ENCODE results near the gene KCNJ18.
"Not testable (repeated sequence)": the region's sequence is repeated elsewhere in the genome, so short reads cannot be mapped to it uniquely, and the experiment has no call there.

KCNJ18 gene

GRCh38 chr17:21686165-21687015 is 5.9 kb upstream of the KCNJ18 start:
- Histone ChIP-seq H3K9me3 (ENCODE audit: control insufficient read depth in 5 of 5, low read length in 5 of 5) (peaks cover 0 to 4% (median 0%) of the 10 kb centered on the region in 5 donors), H3K4me1 (ENCODE audit: control insufficient read depth in 5 of 5, insufficient read depth in 5 of 5, low read length in 5 of 5) (no peaks in the 10 kb centered on the region), H3K4me3 (ENCODE audit: low read depth in 1 of 5, low read length in 5 of 5) (no peak overlapping the region), H3K27ac (ENCODE audit: low read depth, low read length) (no peak overlapping the region), H3K9ac (ENCODE audit: low read length in 5 of 5) (no peak overlapping the region), H3K27me3 (ENCODE audit: control insufficient read depth in 5 of 5, insufficient read depth in 4 of 5, low read length in 5 of 5) (peaks cover 0 to 2% (median 0%) of the 10 kb centered on the region in 5 donors), H3K36me3 (ENCODE audit: control insufficient read depth in 5 of 5, insufficient read depth in 5 of 5, low read length in 5 of 5) (no peaks in the 10 kb centered on the region)

GRCh38 chr17:21687136-21687953 is 5.0 kb upstream of the KCNJ18 start:
- H3K9me3 ChIP-seq (ENCODE audit: control insufficient read depth in 5 of 5, low read length in 5 of 5), result peaks cover 0 to 4% (median 0%) of the 10 kb centered on the region in 5 donors
- H3K4me1 ChIP-seq (ENCODE audit: control insufficient read depth in 5 of 5, insufficient read depth in 5 of 5, low read length in 5 of 5), result no peaks in the 10 kb centered on the region
- H3K36me3 ChIP-seq (ENCODE audit: control insufficient read depth in 5 of 5, insufficient read depth in 5 of 5, low read length in 5 of 5), result no peaks in the 10 kb centered on the region
- no peak overlapping the region for H3K4me3 ChIP-seq (ENCODE audit: low read depth in 1 of 5, low read length in 5 of 5)
- H3K9ac ChIP-seq (ENCODE audit: low read length in 5 of 5), result no peak overlapping the region
- no peak overlapping the region for H3K27ac ChIP-seq (ENCODE audit: low read depth, low read length)
- H3K27me3 ChIP-seq (ENCODE audit: control insufficient read depth in 5 of 5, insufficient read depth in 4 of 5, low read length in 5 of 5), result peaks cover 0 to 2% (median 0%) of the 10 kb centered on the region in 5 donors

GRCh38 chr17:21688293-21688949 is 3.9 kb upstream of the KCNJ18 start:
- peaks cover 0 to 2% (median 0%) of the 10 kb centered on the region in 5 donors for H3K27me3 ChIP-seq (ENCODE audit: control insufficient read depth in 5 of 5, insufficient read depth in 4 of 5, low read length in 5 of 5)
- no peak overlapping the region for H3K27ac ChIP-seq (ENCODE audit: low read depth, low read length)
- H3K9ac ChIP-seq (ENCODE audit: low read length in 5 of 5), result no peak overlapping the region
- peaks cover 0 to 4% (median 0%) of the 10 kb centered on the region in 5 donors for H3K9me3 ChIP-seq (ENCODE audit: control insufficient read depth in 5 of 5, low read length in 5 of 5)
- no peaks in the 10 kb centered on the region for H3K4me1 ChIP-seq (ENCODE audit: control insufficient read depth in 5 of 5, insufficient read depth in 5 of 5, low read length in 5 of 5)
- H3K36me3 ChIP-seq (ENCODE audit: control insufficient read depth in 5 of 5, insufficient read depth in 5 of 5, low read length in 5 of 5), result no peaks in the 10 kb centered on the region
- H3K4me3 ChIP-seq (ENCODE audit: low read depth in 1 of 5, low read length in 5 of 5), result no peak overlapping the region

- Histone ChIP-seq H3K27me3 (ENCODE audit: control insufficient read depth in 5 of 5, insufficient read depth in 4 of 5, low read length in 5 of 5) (peaks cover 0 to 2% (median 0%) of the 10 kb centered on the region in 5 donors), H3K27ac (ENCODE audit: low read depth, low read length) (no peak overlapping the region), H3K9me3 (ENCODE audit: control insufficient read depth in 5 of 5, low read length in 5 of 5) (peaks cover 0 to 4% (median 0%) of the 10 kb centered on the region in 5 donors), H3K4me1 (ENCODE audit: control insufficient read depth in 5 of 5, insufficient read depth in 5 of 5, low read length in 5 of 5) (no peaks in the 10 kb centered on the region), H3K4me3 (ENCODE audit: low read depth in 1 of 5, low read length in 5 of 5) (no peak overlapping the region), H3K36me3 (ENCODE audit: control insufficient read depth in 5 of 5, insufficient read depth in 5 of 5, low read length in 5 of 5) (no peaks in the 10 kb centered on the region), H3K9ac (ENCODE audit: low read length in 5 of 5) (no peak overlapping the region)
Measured at GRCh38 chr17:21689604-21690003, 2.7 kb upstream of the KCNJ18 start.

- not testable (repeated sequence) for H3K4me3 ChIP-seq (ENCODE audit: low read depth in 1 of 5, low read length in 5 of 5); H3K9me3 ChIP-seq (ENCODE audit: control insufficient read depth in 5 of 5, low read length in 5 of 5)
Measured at GRCh38 chr17:21690811-21691210, 1.5 kb upstream of the KCNJ18 start.

GRCh38 chr17:21691481-21691880 is 842 bp upstream of the KCNJ18 start:
- H3K27ac ChIP-seq (ENCODE audit: low read depth, low read length); H3K4me3 ChIP-seq (ENCODE audit: low read depth in 1 of 5, low read length in 5 of 5); H3K4me1 ChIP-seq (ENCODE audit: control insufficient read depth in 5 of 5, insufficient read depth in 5 of 5, low read length in 5 of 5); H3K9ac ChIP-seq (ENCODE audit: low read length in 5 of 5); H3K27me3 ChIP-seq (ENCODE audit: control insufficient read depth in 5 of 5, insufficient read depth in 4 of 5, low read length in 5 of 5); H3K36me3 ChIP-seq (ENCODE audit: control insufficient read depth in 5 of 5, insufficient read depth in 5 of 5, low read length in 5 of 5); H3K9me3 ChIP-seq (ENCODE audit: control insufficient read depth in 5 of 5, low read length in 5 of 5): not testable (repeated sequence)

More at GRCh38 chr17:21690811-21691210, 1.5 kb upstream of the KCNJ18 start:
- H3K36me3 ChIP-seq (ENCODE audit: control insufficient read depth in 5 of 5, insufficient read depth in 5 of 5, low read length in 5 of 5); H3K27me3 ChIP-seq (ENCODE audit: control insufficient read depth in 5 of 5, insufficient read depth in 4 of 5, low read length in 5 of 5); H3K4me1 ChIP-seq (ENCODE audit: control insufficient read depth in 5 of 5, insufficient read depth in 5 of 5, low read length in 5 of 5); H3K27ac ChIP-seq (ENCODE audit: low read depth, low read length); H3K9ac ChIP-seq (ENCODE audit: low read length in 5 of 5): not testable (repeated sequence)

GRCh38 chr17:21692704-21693065 is 362 bp downstream of the KCNJ18 start:
- not testable (repeated sequence) for H3K27ac ChIP-seq (ENCODE audit: low read depth, low read length); H3K9me3 ChIP-seq (ENCODE audit: control insufficient read depth in 5 of 5, low read length in 5 of 5)

GRCh38 chr17:21693391-21693796 is 1.1 kb downstream of the KCNJ18 start:
- not testable (repeated sequence) for H3K9me3 ChIP-seq (ENCODE audit: control insufficient read depth in 5 of 5, low read length in 5 of 5); H3K4me1 ChIP-seq (ENCODE audit: control insufficient read depth in 5 of 5, insufficient read depth in 5 of 5, low read length in 5 of 5); H3K9ac ChIP-seq (ENCODE audit: low read length in 5 of 5); H3K27ac ChIP-seq (ENCODE audit: low read depth, low read length); H3K27me3 ChIP-seq (ENCODE audit: control insufficient read depth in 5 of 5, insufficient read depth in 4 of 5, low read length in 5 of 5); H3K4me3 ChIP-seq (ENCODE audit: low read depth in 1 of 5, low read length in 5 of 5); H3K36me3 ChIP-seq (ENCODE audit: control insufficient read depth in 5 of 5, insufficient read depth in 5 of 5, low read length in 5 of 5)

More at GRCh38 chr17:21692704-21693065, 362 bp downstream of the KCNJ18 start:
- H3K4me3 ChIP-seq (ENCODE audit: low read depth in 1 of 5, low read length in 5 of 5); H3K4me1 ChIP-seq (ENCODE audit: control insufficient read depth in 5 of 5, insufficient read depth in 5 of 5, low read length in 5 of 5); H3K36me3 ChIP-seq (ENCODE audit: control insufficient read depth in 5 of 5, insufficient read depth in 5 of 5, low read length in 5 of 5); H3K9ac ChIP-seq (ENCODE audit: low read length in 5 of 5); H3K27me3 ChIP-seq (ENCODE audit: control insufficient read depth in 5 of 5, insufficient read depth in 4 of 5, low read length in 5 of 5): not testable (repeated sequence)

- not testable (repeated sequence) for H3K36me3 ChIP-seq (ENCODE audit: control insufficient read depth in 5 of 5, insufficient read depth in 5 of 5, low read length in 5 of 5); H3K9me3 ChIP-seq (ENCODE audit: control insufficient read depth in 5 of 5, low read length in 5 of 5); H3K27me3 ChIP-seq (ENCODE audit: control insufficient read depth in 5 of 5, insufficient read depth in 4 of 5, low read length in 5 of 5); H3K9ac ChIP-seq (ENCODE audit: low read length in 5 of 5); H3K4me1 ChIP-seq (ENCODE audit: control insufficient read depth in 5 of 5, insufficient read depth in 5 of 5, low read length in 5 of 5); H3K4me3 ChIP-seq (ENCODE audit: low read depth in 1 of 5, low read length in 5 of 5); H3K27ac ChIP-seq (ENCODE audit: low read depth, low read length)
Measured at GRCh38 chr17:21693937-21694336, 1.6 kb downstream of the KCNJ18 start.

- not testable (repeated sequence) for H3K9ac ChIP-seq (ENCODE audit: low read length in 5 of 5); H3K27ac ChIP-seq (ENCODE audit: low read depth, low read length); H3K9me3 ChIP-seq (ENCODE audit: control insufficient read depth in 5 of 5, low read length in 5 of 5); H3K27me3 ChIP-seq (ENCODE audit: control insufficient read depth in 5 of 5, insufficient read depth in 4 of 5, low read length in 5 of 5); H3K4me1 ChIP-seq (ENCODE audit: control insufficient read depth in 5 of 5, insufficient read depth in 5 of 5, low read length in 5 of 5); H3K4me3 ChIP-seq (ENCODE audit: low read depth in 1 of 5, low read length in 5 of 5); H3K36me3 ChIP-seq (ENCODE audit: control insufficient read depth in 5 of 5, insufficient read depth in 5 of 5, low read length in 5 of 5)
Measured at GRCh38 chr17:21696227-21696626, 3.9 kb downstream of the KCNJ18 start.

All from subcutaneous abdominal adipose tissue (tissue), 5 donors.